Glutamatergic neuron (in vitro differentiated cells): ENCODE results near the gene OR2B2. TPM values are rescaled to one million over a fixed set of nuclear protein-coding genes. Genes with fewer than 3 reads are reported as not detected.

Experiments used
- DNase-seq: peaks from one replicate; pipeline ENCODE4 v3.0.0; 2022
- H3K27ac Mint-ChIP-seq: one replicate; pipeline ENCODE4 v1.8.0; 2020; ENCODE audit warnings: mild to moderate bottlenecking, mixed read lengths, inconsistent platforms; ENCODE audit not compliant: unreplicated experiment
- H3K27me3 Mint-ChIP-seq: one replicate; pipeline ENCODE4 v1.8.0; 2020; ENCODE audit warnings: mild to moderate bottlenecking, moderate library complexity, mixed read lengths, inconsistent platforms; ENCODE audit not compliant: unreplicated experiment
- H3K36me3 Mint-ChIP-seq: one replicate; pipeline ENCODE4 v1.8.0; 2020; ENCODE audit warnings: mild to moderate bottlenecking, mixed read lengths, inconsistent platforms; ENCODE audit not compliant: unreplicated experiment
- H3K4me1 Mint-ChIP-seq: one replicate; pipeline ENCODE4 v1.8.0; 2020; ENCODE audit warnings: mild to moderate bottlenecking, low read depth, mixed read lengths, inconsistent platforms; ENCODE audit not compliant: unreplicated experiment
- H3K4me3 Mint-ChIP-seq: one replicate; pipeline ENCODE4 v1.8.0; 2020; ENCODE audit warnings: mild to moderate bottlenecking, mixed read lengths, inconsistent platforms; ENCODE audit not compliant: unreplicated experiment
- H3K9me3 Mint-ChIP-seq: one replicate; pipeline ENCODE4 v1.8.0; 2020; ENCODE audit warnings: mild to moderate bottlenecking, moderate library complexity, mixed read lengths, inconsistent platforms; ENCODE audit not compliant: unreplicated experiment
- total RNA-seq: library from RNA; stranded (reverse); fragmentation: NEBNext Ultra II Directional; extraction: Animal tissue kit (Norgen Biotek cat#: 25700); gene quantifications from one replicate; pipeline ENCODE4 v1.2.1, GENCODE V29; 2021; ENCODE audit not compliant: unreplicated experiment
- TF ChIP-seq, protein P1 (sequence below): fragments of 200-600 bp; sonication (generic); IDR thresholded peaks from one replicate; pipeline ENCODE4 v1.5.0; 2021; ENCODE audit not compliant: partially characterized antibody, unreplicated experiment

Gene OR2B2
- total RNA-seq, 1 donor from 2014 or later = not detected

DNA sequence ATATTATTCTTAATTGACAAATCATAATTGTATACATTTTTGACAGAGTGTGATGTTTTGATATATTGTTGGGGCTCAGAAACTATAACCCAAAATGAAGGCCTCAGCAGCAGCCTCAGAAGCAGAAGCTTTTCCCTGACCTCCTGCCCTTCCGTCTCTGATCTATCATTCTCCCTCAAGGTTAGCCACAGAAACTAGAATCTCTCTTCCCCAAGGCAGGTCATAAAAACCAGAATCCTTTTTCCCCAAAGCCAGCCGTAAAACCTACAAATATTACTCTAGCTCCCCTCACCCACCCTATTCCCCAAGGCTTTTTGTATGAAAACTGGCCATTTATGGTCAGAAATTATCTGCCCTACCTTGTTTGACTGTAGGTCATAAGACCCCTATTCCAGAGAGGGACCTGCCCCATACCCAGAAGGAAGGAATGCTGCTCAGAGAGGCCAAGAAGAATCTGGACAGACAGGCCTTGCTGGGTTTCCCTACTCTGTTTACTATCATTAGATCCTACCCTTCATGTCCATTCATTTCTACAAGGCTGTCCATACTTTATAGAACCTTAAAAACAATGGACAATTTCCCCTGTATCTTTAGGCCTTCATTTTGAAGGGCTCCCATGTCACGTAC, 14.5 kb downstream of the OR2B2 start:
- peaks cover 11% of the 10 kb centered on the region for H3K27me3 Mint-ChIP-seq
- peaks cover 7% of the 10 kb centered on the region for H3K9me3 Mint-ChIP-seq
- H3K27ac Mint-ChIP-seq = no peak overlapping the region
- no peaks in the 10 kb centered on the region for H3K4me1 Mint-ChIP-seq
- H3K4me3 Mint-ChIP-seq = no peak overlapping the region
- no peak for DNase-seq
- H3K36me3 Mint-ChIP-seq = no peaks in the 10 kb centered on the region
- TF ChIP-seq, protein P1, sequence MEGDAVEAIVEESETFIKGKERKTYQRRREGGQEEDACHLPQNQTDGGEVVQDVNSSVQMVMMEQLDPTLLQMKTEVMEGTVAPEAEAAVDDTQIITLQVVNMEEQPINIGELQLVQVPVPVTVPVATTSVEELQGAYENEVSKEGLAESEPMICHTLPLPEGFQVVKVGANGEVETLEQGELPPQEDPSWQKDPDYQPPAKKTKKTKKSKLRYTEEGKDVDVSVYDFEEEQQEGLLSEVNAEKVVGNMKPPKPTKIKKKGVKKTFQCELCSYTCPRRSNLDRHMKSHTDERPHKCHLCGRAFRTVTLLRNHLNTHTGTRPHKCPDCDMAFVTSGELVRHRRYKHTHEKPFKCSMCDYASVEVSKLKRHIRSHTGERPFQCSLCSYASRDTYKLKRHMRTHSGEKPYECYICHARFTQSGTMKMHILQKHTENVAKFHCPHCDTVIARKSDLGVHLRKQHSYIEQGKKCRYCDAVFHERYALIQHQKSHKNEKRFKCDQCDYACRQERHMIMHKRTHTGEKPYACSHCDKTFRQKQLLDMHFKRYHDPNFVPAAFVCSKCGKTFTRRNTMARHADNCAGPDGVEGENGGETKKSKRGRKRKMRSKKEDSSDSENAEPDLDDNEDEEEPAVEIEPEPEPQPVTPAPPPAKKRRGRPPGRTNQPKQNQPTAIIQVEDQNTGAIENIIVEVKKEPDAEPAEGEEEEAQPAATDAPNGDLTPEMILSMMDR = no peak

DNA sequence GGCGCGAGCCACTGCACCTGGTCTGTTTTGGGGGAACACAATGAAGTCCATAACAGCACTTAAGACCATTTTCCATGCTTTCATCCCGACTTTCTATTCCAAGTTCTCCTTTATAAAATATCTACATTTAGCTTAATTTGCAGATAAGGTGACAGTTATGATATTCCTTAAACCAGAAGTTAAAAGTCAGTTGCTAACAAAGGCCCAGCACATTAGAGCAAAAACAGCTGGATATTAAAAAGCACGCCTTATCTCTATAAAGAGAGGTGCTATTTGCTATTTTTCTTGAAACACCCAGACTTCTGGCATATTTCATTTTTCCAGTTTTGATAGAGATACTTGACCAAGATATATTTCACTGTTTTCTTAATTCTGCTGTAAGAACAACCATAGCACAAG, 15.8 kb downstream of the OR2B2 start:
- no peak for DNase-seq
- peaks cover 3% of the 10 kb centered on the region for H3K9me3 Mint-ChIP-seq
- H3K36me3 Mint-ChIP-seq = no peaks in the 10 kb centered on the region
- peaks cover 3% of the 10 kb centered on the region for H3K4me1 Mint-ChIP-seq
- no peak overlapping the region for H3K27ac Mint-ChIP-seq
- TF ChIP-seq, protein P1 = no peak
- peaks cover 4% of the 10 kb centered on the region for H3K27me3 Mint-ChIP-seq
- H3K4me3 Mint-ChIP-seq = no peak overlapping the region

DNA sequence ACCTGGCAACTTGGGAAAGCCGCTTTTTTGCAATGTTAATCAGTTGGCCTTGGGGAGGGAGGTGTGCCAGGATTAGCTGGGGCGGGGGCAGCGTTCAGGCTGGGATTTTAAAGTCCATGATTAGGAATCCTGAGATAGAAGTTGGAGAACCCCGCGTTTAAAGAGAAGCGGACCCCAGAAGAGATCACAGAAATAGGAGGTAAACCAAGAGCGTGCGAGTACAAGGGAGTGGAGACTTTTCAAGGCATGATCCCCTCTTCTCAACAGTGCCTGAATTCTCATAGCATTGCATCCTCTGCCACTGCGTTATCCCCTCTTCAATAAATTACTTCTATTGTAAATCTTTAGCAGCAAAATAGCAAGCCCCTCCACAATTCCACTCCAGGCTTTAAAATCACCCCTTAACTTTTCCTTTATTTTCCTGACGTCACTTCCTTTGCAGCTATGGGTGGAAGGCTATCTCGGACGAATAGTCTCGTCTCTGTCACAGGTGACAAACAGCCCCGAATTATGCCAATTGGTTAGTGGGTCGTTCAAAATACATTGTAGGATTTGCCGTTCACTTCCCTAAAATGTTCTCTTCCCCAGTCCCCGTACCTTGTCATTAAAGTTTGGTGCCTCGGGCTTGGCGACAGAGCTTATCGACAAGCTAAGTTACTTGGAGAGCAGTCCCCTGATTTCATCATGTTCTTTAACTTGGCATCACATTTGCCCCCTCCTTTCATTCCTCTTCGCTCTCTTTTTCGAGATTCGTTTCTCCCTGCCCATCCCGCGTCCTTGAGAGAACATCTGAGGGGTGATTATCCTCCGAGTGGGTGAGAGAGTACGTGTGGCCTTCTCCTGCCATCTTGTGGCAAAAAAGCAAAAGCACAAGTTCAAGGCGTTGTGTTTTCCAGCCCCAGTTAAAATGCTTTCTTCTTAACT, 17.1 kb downstream of the OR2B2 start:
- Mint-ChIP-seq H3K27me3 (peaks cover 4% of the 10 kb centered on the region), H3K9me3 (peaks cover 8% of the 10 kb centered on the region), H3K4me3 (no peak overlapping the region), H3K4me1 (peaks cover 7% of the 10 kb centered on the region), H3K36me3 (no peaks in the 10 kb centered on the region), H3K27ac (no peak overlapping the region)
- DNase-seq = peak; percentile 40
- TF ChIP-seq, protein P1 = peak; percentile 57

DNA sequence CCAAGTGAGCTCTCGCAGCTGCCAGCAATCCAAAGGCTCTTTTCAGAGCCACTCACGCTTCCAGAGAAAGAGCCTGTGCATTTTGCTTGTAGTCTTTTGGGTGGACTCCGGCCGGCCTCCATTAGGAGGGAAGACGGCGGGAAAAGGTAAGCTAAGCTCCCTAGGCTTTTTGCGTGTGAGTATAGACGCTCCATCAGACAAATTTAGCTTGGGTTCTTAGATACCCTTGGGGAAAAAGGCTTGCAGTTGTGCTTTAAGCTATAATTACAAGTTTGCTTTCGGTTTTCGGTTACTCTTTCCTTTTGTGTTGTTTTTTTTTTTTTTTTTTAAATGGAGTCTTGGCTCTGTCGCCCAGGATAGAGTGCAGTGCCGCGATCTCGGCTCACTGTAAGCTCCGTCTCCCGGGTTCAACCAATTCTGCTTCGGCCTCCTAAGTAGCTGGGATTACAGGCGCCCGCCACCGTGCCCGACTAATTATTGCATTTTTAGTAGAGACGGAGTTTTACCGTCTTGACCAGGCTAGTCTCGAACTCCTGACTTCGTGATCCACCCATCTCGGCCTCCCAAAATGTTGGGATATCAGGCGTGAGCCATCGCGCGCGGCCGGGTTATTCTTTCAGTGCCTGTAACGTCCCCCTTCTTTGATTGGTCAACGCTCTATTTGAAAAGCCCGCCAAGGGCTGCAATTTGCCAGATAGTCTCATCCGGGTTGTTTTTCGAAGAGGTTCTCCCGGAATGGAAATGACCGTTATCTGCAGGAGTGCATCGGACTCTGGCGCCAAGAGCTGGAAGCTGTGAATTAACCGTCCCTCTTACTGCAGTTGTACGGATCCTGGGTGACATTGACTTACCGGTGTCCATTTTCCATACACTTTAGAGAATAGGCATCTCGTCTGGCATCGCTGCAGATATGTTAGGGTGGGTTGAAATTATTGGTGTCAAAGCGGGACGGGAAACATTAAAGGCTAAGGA, 18.1 kb downstream of the OR2B2 start:
- H3K27ac Mint-ChIP-seq = peak overlapping the region; percentile 90
- TF ChIP-seq, protein P1 = no peak
- peaks cover 7% of the 10 kb centered on the region for H3K27me3 Mint-ChIP-seq
- peak; percentile 86 for DNase-seq
- peaks cover 8% of the 10 kb centered on the region for H3K9me3 Mint-ChIP-seq
- H3K4me1 Mint-ChIP-seq = peaks cover 15% of the 10 kb centered on the region
- H3K4me3 Mint-ChIP-seq = no peak overlapping the region
- H3K36me3 Mint-ChIP-seq = no peaks in the 10 kb centered on the region
